HL-60/S4 treated with retinoic acid at 250 ng/mL for 4 days and 3 days (cell line): ENCODE measurements around the gene ROMO1.
"Not testable (repeated sequence)": the region's sequence is repeated elsewhere in the genome, so short reads cannot be mapped to it uniquely, and the experiment has no call there.

Experiments
- in situ Hi-C: fragments of 300-500 bp; cut with MboI; formaldehyde crosslinking; loops from 2 replicates; pipeline ENCODE4 v1.7.0; 2022; ENCODE audit warnings: low sequenced_read_pairs

The ROMO1 gene

GRCh38 chr20:35710039-35710438, 10.8 kb downstream of the ROMO1 start:
- in situ Hi-C loops: no loop called here

DNA sequence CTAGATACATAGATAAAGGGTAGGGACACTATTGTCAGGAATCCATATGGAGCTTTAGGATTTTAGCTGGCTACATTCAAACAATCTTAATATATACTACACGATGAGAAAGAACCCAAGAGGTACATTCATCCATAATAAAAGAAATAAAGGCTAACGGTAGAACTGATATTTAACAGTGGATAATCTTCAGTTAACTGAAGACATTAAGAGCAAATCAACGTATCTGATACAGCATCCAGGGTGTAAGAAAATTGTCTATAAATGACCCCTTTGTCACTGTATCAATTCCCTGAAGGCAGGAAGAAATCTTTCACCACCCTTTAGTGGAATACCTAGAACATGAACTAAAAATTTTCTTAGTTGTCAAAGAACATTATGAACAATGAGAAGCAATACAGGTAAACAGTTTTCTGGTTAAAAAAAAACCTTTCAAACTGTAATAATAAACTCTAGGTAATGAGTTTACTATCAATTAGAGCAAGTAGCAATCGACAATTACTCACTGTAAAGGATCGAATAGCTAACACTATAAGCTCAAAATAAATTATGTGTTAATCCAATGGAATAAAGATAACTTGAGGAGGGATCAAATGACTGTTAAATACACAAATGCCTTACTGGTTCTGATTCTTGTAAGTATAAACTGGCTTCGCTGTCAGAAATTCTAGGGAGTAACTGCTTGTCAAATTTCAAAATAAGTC, 11.8 kb downstream of the ROMO1 start:
- in situ Hi-C loops: no loop called here

DNA sequence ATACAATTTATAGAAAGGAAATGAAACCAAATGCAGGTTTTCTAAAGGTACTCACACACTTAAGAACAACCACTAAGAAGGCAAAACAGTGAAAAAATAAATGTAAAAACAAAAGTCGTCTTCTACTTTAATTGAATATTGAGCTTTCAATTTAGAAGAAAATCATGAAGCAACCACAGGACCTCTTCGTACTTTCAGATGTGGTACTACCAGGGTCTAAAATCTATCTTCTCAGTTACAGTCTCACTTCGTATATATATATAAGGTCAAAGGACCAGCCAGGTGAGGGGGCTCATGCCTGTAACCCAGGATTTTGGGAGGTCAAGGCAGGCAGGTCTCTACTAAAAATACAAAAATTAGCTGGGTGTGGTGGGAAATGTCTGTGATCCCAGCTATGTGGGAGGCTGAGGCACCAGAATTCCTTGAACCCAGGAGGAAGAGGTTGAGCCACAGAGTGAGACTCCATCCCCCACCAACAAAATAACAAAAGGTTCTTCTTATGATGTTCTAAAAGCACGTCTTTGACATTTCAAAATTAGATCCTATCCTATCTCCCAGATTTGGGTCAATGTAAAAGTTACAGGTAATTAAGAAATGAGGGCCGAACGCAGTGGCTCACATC, 12.5 kb downstream of the ROMO1 start:
- in situ Hi-C loops: no loop called here

- in situ Hi-C loops: not testable (repeated sequence)
Measured at GRCh38 chr20:35713120-35713519, 13.9 kb downstream of the ROMO1 start.

- in situ Hi-C loops: no loop called here
Measured at GRCh38 chr20:35714127-35714526, 14.9 kb downstream of the ROMO1 start.

- in situ Hi-C loops: no loop called here
Measured at GRCh38 chr20:35715652-35716051, 16.4 kb downstream of the ROMO1 start.

DNA sequence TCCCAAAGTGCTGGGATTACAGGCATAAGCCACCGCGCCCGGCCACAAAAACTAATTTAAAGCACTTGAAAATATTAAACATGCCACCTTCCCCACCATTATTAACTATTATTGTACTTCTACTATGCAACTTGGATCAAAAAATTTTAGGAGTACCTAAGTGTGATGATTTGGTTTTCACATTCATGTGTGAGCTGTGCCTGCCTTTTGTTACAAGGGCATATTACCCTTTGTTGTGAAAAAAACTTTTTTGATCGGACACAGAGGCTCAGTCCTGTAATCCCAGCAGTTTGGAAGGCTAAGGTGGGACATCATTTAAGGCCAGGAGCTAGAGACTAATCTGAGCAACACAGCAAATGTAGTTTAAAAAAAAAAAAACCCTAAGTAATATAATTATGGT, 17.1 kb downstream of the ROMO1 start:
- in situ Hi-C loops: no loop called here

GRCh38 chr20:35718321-35718720, 19.1 kb downstream of the ROMO1 start:
- in situ Hi-C loops: not testable (repeated sequence)

DNA sequence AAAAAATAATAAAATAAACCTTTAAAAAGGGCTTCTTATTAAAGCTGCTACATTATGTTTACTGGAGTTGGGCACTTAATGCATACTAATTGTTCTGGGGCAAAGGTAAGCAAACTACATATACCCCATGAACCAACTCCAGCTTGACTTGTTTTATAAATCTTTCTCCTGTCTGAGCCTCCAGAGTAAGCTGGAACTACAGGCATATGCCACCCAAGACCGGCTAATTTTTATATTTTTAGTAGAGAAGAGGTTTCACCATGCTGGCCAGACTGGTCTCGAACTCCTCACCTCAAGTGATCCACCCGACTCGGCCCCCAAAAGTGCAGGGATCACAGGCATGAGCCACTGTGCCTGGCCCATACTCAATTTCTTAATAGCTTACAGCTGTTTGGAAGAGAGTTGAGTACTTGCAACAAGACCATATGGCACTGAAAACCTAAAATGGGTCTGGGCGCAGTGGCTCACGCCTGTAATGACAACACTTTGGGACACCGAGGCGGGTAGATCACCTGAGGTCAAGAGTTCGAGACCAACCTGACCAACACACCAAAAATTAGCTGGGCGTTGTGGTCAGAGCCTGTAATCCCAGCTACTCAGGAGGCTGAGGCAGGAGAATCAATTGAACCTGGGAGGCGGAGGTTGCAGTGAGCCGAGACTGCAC, 19.9 kb downstream of the ROMO1 start:
- in situ Hi-C loops: no loop called here

GRCh38 chr20:35719717-35720116, 20.5 kb downstream of the ROMO1 start:
- in situ Hi-C loops: no loop called here

GRCh38 chr20:35720165-35721123, 21.2 kb downstream of the ROMO1 start:
- in situ Hi-C loops: no loop called here

DNA sequence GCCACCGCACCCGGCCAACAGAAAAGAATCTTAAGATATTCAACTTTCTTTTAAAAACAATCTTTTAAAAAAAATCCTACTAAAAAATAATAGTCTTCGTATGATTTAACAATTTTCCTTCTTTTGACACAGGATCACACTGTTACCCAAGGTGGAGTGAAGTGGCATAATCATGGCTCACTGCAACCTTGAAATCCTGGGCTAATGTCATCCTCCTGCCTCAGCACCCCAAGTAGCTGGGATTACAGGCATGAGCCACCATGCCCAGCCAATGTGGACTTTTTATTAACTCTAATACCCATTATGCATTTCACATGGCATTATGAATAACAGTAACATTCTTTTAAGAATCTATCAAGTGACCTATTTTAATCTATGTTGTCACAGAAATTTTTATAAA, 22.0 kb downstream of the ROMO1 start:
- in situ Hi-C loops: no loop called here

DNA sequence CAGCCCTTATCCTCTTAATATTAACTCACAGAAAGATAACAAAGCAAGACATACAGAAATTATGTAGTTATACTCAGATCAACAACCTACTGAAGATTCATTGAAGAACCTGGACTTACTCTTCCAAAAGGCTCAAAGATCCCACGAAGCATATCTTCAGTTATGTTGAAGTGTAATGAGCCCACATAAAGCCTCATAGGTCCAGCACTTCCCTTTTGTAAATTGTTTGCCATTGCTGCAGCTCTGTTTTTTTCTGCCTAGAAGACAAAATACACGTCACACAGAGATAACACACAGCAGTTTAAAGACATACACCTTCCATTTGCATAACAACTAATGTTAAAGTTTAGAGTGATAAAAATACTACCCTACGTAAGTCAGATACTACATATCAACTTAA, 22.4 kb downstream of the ROMO1 start:
- in situ Hi-C loops: no loop called here

DNA sequence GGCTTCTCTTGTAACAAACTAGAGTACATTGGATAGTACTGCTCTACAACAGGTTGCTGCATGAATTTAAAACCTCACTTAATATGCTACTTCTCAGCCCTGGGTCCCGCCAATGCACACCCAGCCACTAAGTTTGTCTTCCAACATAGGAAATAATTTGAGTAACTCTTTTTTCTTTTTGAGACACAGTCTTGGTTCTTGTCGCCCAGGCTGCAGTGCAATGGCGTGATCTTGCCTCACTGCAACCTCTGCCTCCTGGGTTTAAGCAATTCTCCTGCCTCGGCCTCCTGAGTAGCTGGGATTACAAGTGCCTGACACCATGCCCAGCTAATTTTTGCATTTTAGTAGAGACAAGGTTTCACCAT, 24.1 kb downstream of the ROMO1 start:
- in situ Hi-C loops: not testable (repeated sequence)

GRCh38 chr20:35723652-35724320, 24.6 kb downstream of the ROMO1 start:
- in situ Hi-C loops: not testable (repeated sequence)

- in situ Hi-C loops: no loop called here
Measured at GRCh38 chr20:35724321-35725230, 25.4 kb downstream of the ROMO1 start.

GRCh38 chr20:35726842-35727711, 27.9 kb downstream of the ROMO1 start:
- in situ Hi-C loops: no loop called here

DNA sequence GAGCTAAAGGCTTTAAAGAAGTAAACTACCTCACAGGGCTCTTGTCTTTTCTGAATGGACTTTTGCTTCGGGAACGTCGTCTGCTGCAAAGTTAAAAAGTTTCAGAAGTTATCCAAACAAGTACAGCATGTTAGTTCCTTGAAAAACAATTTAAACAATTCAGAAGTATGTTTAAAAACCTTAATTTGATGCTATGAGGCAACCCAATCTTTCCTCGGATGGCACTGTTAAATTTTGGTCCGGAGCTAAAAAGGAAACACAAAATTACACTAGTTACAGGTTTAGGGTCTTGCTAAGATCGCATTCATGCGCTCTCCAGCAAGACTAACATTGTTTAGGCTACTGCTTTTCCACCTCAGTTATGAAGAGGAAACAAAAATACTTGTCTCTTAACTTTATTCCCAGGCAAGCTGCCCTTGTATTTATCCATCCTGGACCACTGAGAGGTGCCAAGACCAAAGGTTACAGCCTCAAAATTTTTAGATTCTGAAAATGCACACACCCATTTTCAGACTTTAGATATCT, 30.1 kb downstream of the ROMO1 start:
- in situ Hi-C loops: no loop called here
